Muscle of arm (tissue), 14 donors: ENCODE results near the gene ITPRID1. TPM values are rescaled to one million over a fixed set of nuclear protein-coding genes. Genes with fewer than 3 reads are reported as not detected.
A peak's percentile ranks its signal among the peaks of the same experiment; 100 is the strongest.
"Not testable (repeated sequence)": the region's sequence is repeated elsewhere in the genome, so short reads cannot be mapped to it uniquely, and the experiment has no call there.

Experiments
- DNase-seq: peaks from one replicate; pipeline ENCODE4 v3.0.0-alpha.2; 2013
- long read RNA-seq, 11 donors: transcript quantifications; one replicate each; lab custom pipeline, GENCODE V29; 2026
- polyA plus RNA-seq, 12 donors: library from polyadenylated mRNA; unstranded; fragments of 120-200 nt; gene quantifications; one replicate each; pipeline ENCODE4 v1.2.1, GENCODE V29; 2013; ENCODE audit not compliant: insufficient read length in 12 of 12

ITPRID1 gene
- polyA plus RNA-seq: 1 to 10 TPM in 4 of 12 donors, under 1 TPM in 6, not detected in 2; 0.40 to 1.7 (median 0.93) TPM
- long read RNA-seq, donor 1: 0 reads
- long read RNA-seq, donor 2: 0 reads
- long read RNA-seq, donor 3: 0 reads
- long read RNA-seq, donor 4: 0 reads
- long read RNA-seq, donor 5: 0 reads
- long read RNA-seq, donor 6: 0 reads
- long read RNA-seq, donor 7: 0 reads
- long read RNA-seq, donor 8: 0 reads
- long read RNA-seq, donor 9: 0 reads
- long read RNA-seq, donor 10: 0 reads
- long read RNA-seq, donor 11: 0 reads

DNA sequence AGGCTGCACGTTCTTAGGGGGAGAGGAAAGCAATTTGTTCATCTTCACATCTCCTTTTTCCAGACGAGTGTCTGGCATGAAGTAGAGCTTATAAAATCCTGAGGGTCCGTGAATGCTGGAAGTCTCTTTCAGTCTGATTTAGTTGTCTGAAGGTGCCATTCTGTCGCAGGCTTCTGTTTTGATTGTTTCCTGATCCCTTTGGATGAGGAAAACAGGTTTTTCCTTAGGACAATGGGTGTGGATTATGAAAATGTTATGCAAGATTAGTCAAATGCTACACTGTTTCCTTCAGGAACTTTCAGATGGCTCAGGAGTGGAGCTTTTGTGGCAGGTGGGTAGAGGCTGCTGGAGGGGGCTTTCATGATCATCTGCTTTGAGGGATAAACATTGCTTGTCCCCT is at the start of gene ITPRID1:
ITPRID1 (plus strand) TSS at position 301 of the 400 bp plus-strand sequence. CDS start 38,935 bp downstream, outside the sequence.
- no peak for DNase-seq

DNA sequence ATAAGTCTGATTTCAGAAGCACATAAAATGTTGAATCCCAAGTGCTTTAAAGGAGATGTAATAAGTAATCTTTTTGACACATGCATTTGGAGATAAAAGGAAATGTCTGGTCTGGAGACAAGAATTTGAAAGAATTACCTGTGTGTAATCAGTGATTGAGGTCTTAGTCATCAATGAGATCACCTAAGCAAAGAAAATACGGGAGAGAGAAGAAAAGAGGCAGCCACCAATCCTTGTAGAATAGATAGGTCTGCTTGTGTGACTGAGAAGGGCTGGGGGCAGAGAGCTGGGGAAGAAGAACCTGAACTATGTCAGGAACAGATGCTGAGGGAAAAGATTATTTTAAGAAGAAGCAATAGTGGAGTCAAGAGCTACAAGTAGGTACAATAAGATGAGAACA is 49.3 kb upstream of the ITPRID1 start:
- DNase-seq: no peak

- DNase-seq: no peak
Observed at GRCh38 chr7:31465285-31465684, 48.6 kb upstream of the ITPRID1 start.

DNA sequence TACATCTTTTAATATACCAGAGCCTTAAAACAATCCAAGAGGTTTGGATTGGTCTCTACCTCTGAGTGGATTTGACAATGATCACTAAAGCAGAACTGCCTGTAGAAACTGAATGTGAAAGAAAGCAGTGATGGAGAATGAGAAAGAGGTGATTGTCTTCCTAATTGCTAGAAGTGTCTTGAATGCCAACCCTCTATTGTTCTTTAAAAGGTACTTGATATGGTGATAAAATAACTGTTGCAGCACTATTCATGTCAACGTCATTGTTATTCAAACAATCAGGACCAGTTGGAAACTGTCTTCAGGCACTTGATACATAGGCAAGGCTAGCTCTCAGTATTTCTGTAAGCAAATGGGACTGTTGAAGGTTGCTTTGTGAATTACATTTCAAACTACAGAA is 47.9 kb upstream of the ITPRID1 start:
- no peak for DNase-seq

GRCh38 chr7:31470883-31471282 is 43.0 kb upstream of the ITPRID1 start:
- not testable (repeated sequence) for DNase-seq

DNA sequence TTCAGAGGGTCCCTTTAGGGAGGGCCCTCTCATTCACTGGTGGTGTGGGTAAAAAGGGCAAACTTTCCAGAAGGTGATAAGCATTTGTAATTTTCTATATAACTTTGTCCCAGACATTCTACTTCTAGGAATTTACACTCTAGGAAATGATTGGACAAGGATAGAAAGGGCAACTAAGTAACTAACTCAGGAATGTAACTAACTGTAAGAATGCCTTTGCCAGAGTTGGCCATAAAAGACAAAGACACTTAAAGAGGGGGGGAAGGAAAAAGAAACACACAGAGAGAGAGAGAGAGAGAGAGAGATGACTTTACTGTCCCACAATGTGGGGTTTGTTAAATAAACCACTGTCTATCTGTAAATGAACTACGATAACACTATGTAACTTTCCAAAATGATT is 38.5 kb upstream of the ITPRID1 start:
- DNase-seq: no peak

DNA sequence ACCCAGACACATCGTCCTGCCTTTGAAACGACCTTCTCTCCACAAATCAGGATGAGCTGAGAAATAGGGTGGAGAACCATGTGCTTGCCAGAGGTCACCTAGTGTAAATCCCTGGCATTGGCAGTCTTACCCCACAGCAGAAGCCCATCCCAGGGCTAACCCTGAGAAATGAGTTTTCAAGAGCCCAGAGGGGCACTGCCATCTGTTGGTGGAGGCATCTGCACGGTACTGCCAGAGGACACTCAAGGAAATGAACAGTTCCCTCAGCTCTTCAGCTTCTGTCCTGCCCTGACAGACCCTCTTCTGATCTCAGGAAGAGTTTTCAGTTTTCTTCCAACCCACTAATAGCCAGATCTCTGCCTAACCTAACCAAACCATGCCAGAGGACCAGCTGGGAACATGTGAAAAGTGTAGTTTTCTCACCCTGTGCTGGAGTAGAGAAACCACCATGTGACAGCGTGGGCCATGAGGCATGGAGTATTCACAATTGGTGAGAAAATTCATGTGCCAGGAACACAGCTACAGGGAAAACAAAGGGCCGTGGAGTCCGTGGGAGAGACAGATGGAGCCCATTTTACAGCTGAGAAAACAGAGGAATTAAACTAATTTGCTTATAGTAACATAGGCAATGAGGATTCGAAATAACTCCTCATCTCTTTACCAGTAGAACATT is 37.7 kb upstream of the ITPRID1 start:
- DNase-seq: no peak

DNA sequence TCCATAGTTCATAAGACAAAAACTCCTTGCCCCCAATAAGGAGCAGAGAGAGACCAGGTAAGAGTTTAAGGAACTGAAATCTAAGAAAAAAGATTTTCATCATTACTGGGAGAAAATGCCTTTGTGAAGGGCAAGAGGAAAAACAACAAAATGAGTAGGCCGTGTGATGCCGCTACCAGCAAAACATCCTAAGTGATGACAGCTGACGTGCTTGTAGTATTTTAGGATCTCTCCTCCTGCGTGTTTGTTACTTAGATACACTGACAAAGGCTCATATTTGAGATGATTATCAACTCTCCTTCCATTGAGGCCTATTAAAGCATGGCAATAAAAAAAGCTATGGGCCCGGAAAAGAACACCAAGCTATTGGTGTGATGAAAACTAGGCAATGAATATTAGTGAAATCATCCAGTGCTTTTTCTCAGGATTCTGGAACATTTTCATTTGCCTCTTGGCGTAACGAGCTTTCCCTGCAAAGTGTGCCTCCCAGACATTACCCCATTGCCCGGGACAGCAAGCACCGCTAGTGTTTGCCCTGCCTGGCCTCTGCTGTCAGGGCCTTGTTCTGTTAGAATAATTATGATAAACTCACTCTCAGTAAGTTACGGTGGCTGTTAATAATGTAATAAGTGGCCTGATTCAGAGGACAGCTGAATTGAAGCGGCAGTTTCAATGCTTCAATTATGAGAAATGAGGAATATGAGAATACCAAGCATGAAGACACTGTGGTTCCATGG is 36.8 kb upstream of the ITPRID1 start:
- no peak for DNase-seq

DNA sequence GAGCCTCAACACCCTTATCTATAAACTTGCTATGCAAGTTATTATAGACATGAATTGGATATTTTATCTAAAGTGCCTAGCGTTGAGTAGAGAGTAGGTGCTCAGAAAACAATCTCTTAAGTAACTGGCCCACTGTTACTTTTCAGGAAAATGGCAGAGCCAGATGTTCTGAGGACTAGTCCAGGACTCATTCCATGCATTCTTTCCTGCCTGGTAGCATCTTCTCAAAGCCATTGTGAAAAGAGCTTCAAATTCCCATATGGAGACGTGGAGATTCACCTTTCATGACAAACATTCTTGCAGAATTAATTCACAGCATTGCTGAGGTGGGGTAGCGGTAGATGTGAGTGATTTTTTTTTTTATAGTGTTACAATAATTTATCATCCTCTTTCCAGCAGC is 35.9 kb upstream of the ITPRID1 start:
- no peak for DNase-seq

DNA sequence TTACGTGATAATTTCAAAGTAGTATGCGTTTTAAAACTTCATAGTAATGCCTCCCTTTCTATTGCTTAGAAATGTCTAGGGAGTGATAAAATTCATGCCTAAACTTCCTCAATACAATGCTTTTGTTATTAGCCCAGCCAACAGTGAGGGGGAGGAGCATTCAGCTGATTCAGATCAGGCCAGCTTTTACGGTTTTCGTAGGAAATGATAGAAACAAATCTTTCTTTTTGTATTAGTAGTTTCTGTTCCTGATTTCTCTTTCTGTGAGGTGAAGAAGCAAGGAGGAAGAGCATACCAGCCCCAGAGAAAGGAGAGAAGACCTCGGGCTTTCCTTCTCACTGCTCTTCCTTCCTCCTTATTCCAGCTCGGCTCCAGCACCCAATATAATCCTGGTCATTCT is 35.2 kb upstream of the ITPRID1 start:
- DNase-seq: peak; percentile 25

DNA sequence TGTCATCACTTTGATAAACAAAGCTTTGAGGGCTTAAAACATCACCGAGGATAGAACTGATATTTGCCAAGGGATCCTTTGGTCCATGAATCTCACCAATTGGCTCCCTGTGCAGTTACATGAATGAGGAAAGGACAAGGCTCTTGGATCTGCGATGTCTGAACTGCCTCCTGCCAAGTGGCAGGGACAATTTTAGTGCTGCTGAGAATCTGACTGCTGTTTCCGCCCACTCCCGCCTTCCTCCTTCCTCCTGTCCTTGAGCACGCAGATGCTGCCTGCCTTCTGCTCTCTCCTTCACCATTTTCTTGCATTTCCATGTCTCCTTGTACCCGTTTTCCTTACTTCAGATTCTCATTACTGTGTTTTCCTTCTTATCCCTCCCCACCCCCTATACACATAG is 26.8 kb upstream of the ITPRID1 start:
- no peak for DNase-seq

GRCh38 chr7:31487476-31487875 is 26.4 kb upstream of the ITPRID1 start:
- no peak for DNase-seq

- peak; percentile 12 for DNase-seq
Observed at GRCh38 chr7:31488562-31489203, 25.2 kb upstream of the ITPRID1 start.

- peak; percentile 30 for DNase-seq
Observed at GRCh38 chr7:31490796-31491314, 23.0 kb upstream of the ITPRID1 start.

GRCh38 chr7:31492086-31492485 is 21.8 kb upstream of the ITPRID1 start:
- no peak for DNase-seq

GRCh38 chr7:31493714-31494181 is 20.1 kb upstream of the ITPRID1 start:
- no peak for DNase-seq

- no peak for DNase-seq
Observed at GRCh38 chr7:31494421-31494820, 19.5 kb upstream of the ITPRID1 start.

- no peak for DNase-seq
Observed at GRCh38 chr7:31495653-31496052, 18.2 kb upstream of the ITPRID1 start.

DNA sequence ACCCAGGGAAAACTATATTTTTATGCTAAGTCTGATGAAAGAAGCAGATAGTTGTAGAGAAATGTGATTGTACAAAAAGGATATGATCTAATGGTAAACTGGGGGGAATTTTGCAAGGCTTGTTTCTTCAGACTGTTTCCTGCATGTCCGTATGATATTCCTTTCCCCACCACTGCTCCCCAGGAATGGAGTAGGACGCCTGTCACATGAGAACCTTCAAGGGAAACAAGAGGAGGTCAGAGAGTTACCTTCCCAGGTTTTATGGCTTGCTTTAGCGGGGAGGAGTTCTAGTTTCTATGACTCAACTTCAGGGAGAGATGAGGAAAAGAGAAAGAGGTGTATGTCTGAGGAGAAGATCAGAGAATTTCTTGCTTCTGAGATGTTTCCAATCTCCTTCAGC is 16.4 kb upstream of the ITPRID1 start:
- no peak for DNase-seq

GRCh38 chr7:31500656-31501055 is 13.2 kb upstream of the ITPRID1 start:
- no peak for DNase-seq

DNA sequence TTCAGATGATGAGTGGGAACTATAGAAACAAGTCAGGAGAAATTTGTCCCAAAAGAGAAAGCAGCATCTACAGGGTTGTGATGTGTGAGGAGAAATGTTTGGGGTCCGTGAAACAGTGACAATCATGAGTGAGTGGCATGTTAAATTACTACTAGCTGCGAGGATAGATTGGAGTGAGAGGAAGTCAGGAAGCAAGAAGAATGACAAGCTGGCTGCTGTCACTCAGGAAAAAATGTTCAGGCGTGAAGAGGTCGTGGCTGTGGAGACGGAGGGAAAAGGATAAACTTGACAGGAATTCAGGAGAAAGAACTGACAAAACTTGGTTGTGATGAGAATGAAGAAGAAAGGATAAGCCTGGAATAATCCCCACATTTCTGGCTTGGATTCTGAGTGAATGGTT is 5.1 kb upstream of the ITPRID1 start:
- DNase-seq: no peak

DNA sequence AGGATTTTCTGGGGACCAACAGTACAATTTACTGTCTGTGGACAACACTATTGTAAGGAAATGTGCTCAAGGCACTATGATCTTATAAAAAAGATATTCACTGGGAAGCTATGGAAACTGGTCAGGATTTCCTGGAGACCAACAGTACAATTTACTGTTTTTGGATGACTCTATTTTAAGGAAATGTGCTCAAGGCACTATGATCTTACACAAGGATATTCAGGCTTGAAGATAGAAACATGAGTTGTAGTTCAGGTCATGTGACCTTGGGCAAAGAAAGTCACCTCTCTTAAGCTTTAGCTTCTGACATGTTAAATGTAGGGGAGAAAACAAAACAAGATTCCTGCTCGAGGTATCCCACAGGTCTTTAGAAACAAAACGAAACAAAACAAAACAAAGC is 1.7 kb upstream of the ITPRID1 start:
- no peak for DNase-seq
